Dedifferentiated amniotic fluid mesenchymal stem cell (primary cell): ENCODE results near the gene NPY4R2.
"Not testable (repeated sequence)": the region's sequence is repeated elsewhere in the genome, so short reads cannot be mapped to it uniquely, and the experiment has no call there.

Experiments used
- DNase-seq: peaks from one replicate; pipeline ENCODE4 v3.0.0-alpha.2; 2016; ENCODE audit errors: extremely low spot score

NPY4R2 gene

GRCh38 chr10:47918475-47918874 is at the start of gene NPY4R2:
Gene NPY4R2 (plus strand): TSS chr10:47918662. CDS start chr10:47921988, 3,326 bp downstream.
- DNase-seq: not testable (repeated sequence)

- DNase-seq: not testable (repeated sequence)
These were observed 47.6 kb upstream of the NPY4R2 start for GRCh38 chr10:47870887-47871286.

- DNase-seq: not testable (repeated sequence)
These were observed 46.8 kb upstream of the NPY4R2 start for GRCh38 chr10:47871485-47872180.

- not testable (repeated sequence) for DNase-seq
These were observed 46.2 kb upstream of the NPY4R2 start for GRCh38 chr10:47872236-47872635.

GRCh38 chr10:47884239-47884638 is 34.2 kb upstream of the NPY4R2 start:
- DNase-seq: not testable (repeated sequence)

- DNase-seq: not testable (repeated sequence)
These were observed 33.5 kb upstream of the NPY4R2 start for GRCh38 chr10:47884934-47885333.

GRCh38 chr10:47886356-47886755 is 32.1 kb upstream of the NPY4R2 start:
- not testable (repeated sequence) for DNase-seq

- DNase-seq: not testable (repeated sequence)
These were observed 31.6 kb upstream of the NPY4R2 start for GRCh38 chr10:47886827-47887226.

GRCh38 chr10:47890737-47891136 is 27.7 kb upstream of the NPY4R2 start:
- not testable (repeated sequence) for DNase-seq

GRCh38 chr10:47892494-47893261 is 25.8 kb upstream of the NPY4R2 start:
- not testable (repeated sequence) for DNase-seq

- not testable (repeated sequence) for DNase-seq
These were observed 23.9 kb upstream of the NPY4R2 start for GRCh38 chr10:47894571-47894970.

- not testable (repeated sequence) for DNase-seq
These were observed 20.6 kb upstream of the NPY4R2 start for GRCh38 chr10:47897813-47898212.

GRCh38 chr10:47909333-47909732 is 9.1 kb upstream of the NPY4R2 start:
- DNase-seq: not testable (repeated sequence)

- not testable (repeated sequence) for DNase-seq
These were observed 8.0 kb upstream of the NPY4R2 start for GRCh38 chr10:47910486-47910885.

GRCh38 chr10:47914052-47914451 is 4.4 kb upstream of the NPY4R2 start:
- not testable (repeated sequence) for DNase-seq

- not testable (repeated sequence) for DNase-seq
These were observed 2.5 kb upstream of the NPY4R2 start for GRCh38 chr10:47915849-47916548.

- not testable (repeated sequence) for DNase-seq
These were observed 2.1 kb downstream of the NPY4R2 start for GRCh38 chr10:47920610-47921009.

- not testable (repeated sequence) for DNase-seq
These were observed 4.0 kb downstream of the NPY4R2 start for GRCh38 chr10:47922503-47922902.

- DNase-seq: not testable (repeated sequence)
These were observed 6.2 kb downstream of the NPY4R2 start for GRCh38 chr10:47924628-47925027.

- DNase-seq: not testable (repeated sequence)
These were observed 8.9 kb downstream of the NPY4R2 start for GRCh38 chr10:47927147-47927916.

GRCh38 chr10:47928225-47928624 is 9.8 kb downstream of the NPY4R2 start:
- not testable (repeated sequence) for DNase-seq
